Keratinocyte (primary cell): ENCODE data around the gene FOCAD. TPM values are rescaled to one million over a fixed set of nuclear protein-coding genes. Genes with fewer than 3 reads are reported as not detected.

Experiments used
- DNase-seq: peaks from one replicate; pipeline ENCODE4 v3.0.0-alpha.2; 2011; ENCODE audit warnings: low read depth, missing footprints, low spot score
- FAIRE-seq: peaks from 2 replicates; lab custom pipeline; 2011; peaks lifted over from hg19 to GRCh38; lab: Jason Lieb, UNC
- H2AFZ ChIP-seq: 2 replicates; pipeline ENCODE4 v1.6.0; 2012; ENCODE audit warnings: low read length, control low read depth, inconsistent platforms; ENCODE audit not compliant: control insufficient read depth
- H3K27ac ChIP-seq: 2 replicates; pipeline ENCODE4 v1.5.1; 2011; ENCODE audit warnings: low read length; ENCODE audit not compliant: control insufficient read depth, insufficient read depth
- H3K27me3 ChIP-seq: 3 replicates; pipeline ENCODE4 v1.6.0; 2011; ENCODE audit warnings: low read length; ENCODE audit not compliant: control insufficient read depth, insufficient read depth; ENCODE audit errors: extremely low read depth
- H3K36me3 ChIP-seq, 2 experiments: 2 replicates in 1 of 2; 3 replicates in 1 of 2; pipeline ENCODE4 v1.5.1; 2011; ENCODE audit warnings: low read length in 2 of 2, mild to moderate bottlenecking in 1 of 2; ENCODE audit not compliant: control insufficient read depth in 2 of 2, insufficient read depth in 2 of 2; ENCODE audit errors: extremely low read depth in 1 of 2
- H3K4me1 ChIP-seq: 3 replicates; pipeline ENCODE4 v1.5.1; 2011; ENCODE audit warnings: low read length; ENCODE audit not compliant: control insufficient read depth, insufficient read depth; ENCODE audit errors: extremely low read depth
- H3K4me2 ChIP-seq: 3 replicates; pipeline ENCODE4 v1.6.0; 2011; ENCODE audit warnings: low read depth, low read length; ENCODE audit not compliant: control insufficient read depth, insufficient read depth; ENCODE audit errors: extremely low read depth
- H3K4me3 ChIP-seq, 3 experiments: fragments of 200-600 bp in 1 of 3; sonication (generic) in 1 of 3; 2 replicates in 2 of 3; 3 replicates in 1 of 3; pipeline ENCODE4 v1.5.1; 2011 to 2016; ENCODE audit warnings: low read length in 3 of 3, mild to moderate bottlenecking in 3 of 3, control low read depth in 2 of 3, inconsistent platforms in 1 of 3, low read depth in 1 of 3, mixed read lengths in 1 of 3, mixed run types in 1 of 3, moderate library complexity in 1 of 3; ENCODE audit not compliant: control insufficient read depth in 2 of 3, insufficient read depth in 2 of 3; ENCODE audit errors: extremely low read depth in 1 of 3
- H3K79me2 ChIP-seq: 2 replicates; pipeline ENCODE4 v1.6.0; 2012; ENCODE audit warnings: low read length; ENCODE audit not compliant: control insufficient read depth, insufficient read depth
- H3K9ac ChIP-seq: 3 replicates; pipeline ENCODE4 v1.6.0; 2011; ENCODE audit warnings: low read length; ENCODE audit not compliant: control insufficient read depth, insufficient read depth; ENCODE audit errors: extremely low read depth
- H3K9me1 ChIP-seq: 3 replicates; pipeline ENCODE4 v1.6.0; 2011; ENCODE audit warnings: low read length; ENCODE audit not compliant: control insufficient read depth, insufficient read depth; ENCODE audit errors: extremely low read depth
- H3K9me3 ChIP-seq: 2 replicates; pipeline ENCODE4 v1.5.1; 2012; ENCODE audit warnings: low read depth, low read length; ENCODE audit not compliant: control insufficient read depth
- H4K20me1 ChIP-seq: 3 replicates; pipeline ENCODE4 v1.6.0; 2011; ENCODE audit warnings: low read length; ENCODE audit not compliant: control insufficient read depth, insufficient read depth; ENCODE audit errors: extremely low read depth
- EZH2 ChIP-seq: IDR thresholded peaks from one replicate; pipeline ENCODE4 v1.6.1; 2012; ENCODE audit warnings: inconsistent platforms, mild to moderate bottlenecking, low read length, moderate library complexity
- dilution Hi-C: fragments of 300-500 bp; cut with MboI; formaldehyde crosslinking; loops from one replicate; pipeline ENCODE4 v1.7.0; 2020; ENCODE audit warnings: low sequenced_read_pairs; ENCODE audit not compliant: extremely low pct_ligation_motif_present
- polyA plus RNA-seq, 5 experiments: library from polyadenylated mRNA; depleted of rRNA in 3 of 5; stranded (reverse) in 3 of 5; stranded (forward) in 1 of 5; unstranded in 1 of 5; fragments of >200 nt; gene quantifications; 1 replicate in 1 of 5; 2 replicates in 3 of 5; 3 replicates in 1 of 5; pipeline versions ENCODE4 v1.2.1 to v1.2.3, GENCODE V29; 2011 to 2012; ENCODE audit warnings: missing spikeins in 2 of 5, low read depth in 1 of 5, low replicate concordance in 1 of 5
- TF ChIP-seq, protein P1 (sequence below), 3 experiments: IDR thresholded peaks in 1 of 3; conservative IDR thresholded peaks in 1 of 3; optimal IDR thresholded peaks in 1 of 3; 2 replicates in 2 of 3; 3 replicates in 1 of 3; pipeline versions ENCODE3 to v1.5.1; 2011; ENCODE audit warnings: low read length in 3 of 3, mild to moderate bottlenecking in 3 of 3, moderate library complexity in 2 of 3, control low read depth in 1 of 3, inconsistent platforms in 1 of 3; ENCODE audit not compliant: insufficient read depth in 2 of 3; ENCODE audit errors: extremely low read depth in 1 of 3

The FOCAD gene
- polyA plus RNA-seq, 1 donor (not counting 4 experiments of a cell fraction or from before 2014, with no cell fraction given): 33.1 TPM

- no peak overlapping the region for H3K27ac ChIP-seq
- no peak overlapping the region for H2AFZ ChIP-seq
- dilution Hi-C loops: no loop called here
- TF ChIP-seq, protein P1, sequence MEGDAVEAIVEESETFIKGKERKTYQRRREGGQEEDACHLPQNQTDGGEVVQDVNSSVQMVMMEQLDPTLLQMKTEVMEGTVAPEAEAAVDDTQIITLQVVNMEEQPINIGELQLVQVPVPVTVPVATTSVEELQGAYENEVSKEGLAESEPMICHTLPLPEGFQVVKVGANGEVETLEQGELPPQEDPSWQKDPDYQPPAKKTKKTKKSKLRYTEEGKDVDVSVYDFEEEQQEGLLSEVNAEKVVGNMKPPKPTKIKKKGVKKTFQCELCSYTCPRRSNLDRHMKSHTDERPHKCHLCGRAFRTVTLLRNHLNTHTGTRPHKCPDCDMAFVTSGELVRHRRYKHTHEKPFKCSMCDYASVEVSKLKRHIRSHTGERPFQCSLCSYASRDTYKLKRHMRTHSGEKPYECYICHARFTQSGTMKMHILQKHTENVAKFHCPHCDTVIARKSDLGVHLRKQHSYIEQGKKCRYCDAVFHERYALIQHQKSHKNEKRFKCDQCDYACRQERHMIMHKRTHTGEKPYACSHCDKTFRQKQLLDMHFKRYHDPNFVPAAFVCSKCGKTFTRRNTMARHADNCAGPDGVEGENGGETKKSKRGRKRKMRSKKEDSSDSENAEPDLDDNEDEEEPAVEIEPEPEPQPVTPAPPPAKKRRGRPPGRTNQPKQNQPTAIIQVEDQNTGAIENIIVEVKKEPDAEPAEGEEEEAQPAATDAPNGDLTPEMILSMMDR (optimal IDR thresholded peaks at IDR 0.05 in 1 of 3, IDR thresholded peaks at IDR 0.05 in 1 of 3, conservative IDR thresholded peaks at IDR 0.05 in 1 of 3; ENCODE audit: extremely low read depth in 1 of 3, insufficient read depth in 2 of 3, low read length in 3 of 3): no peak
- no peak for TF ChIP-seq EZH2
- no peaks in the 10 kb centered on the region for H3K27me3 ChIP-seq
- H3K4me3 ChIP-seq: no peak overlapping the region
- FAIRE-seq: no peak
- no peak overlapping the region for H3K9ac ChIP-seq
- H3K9me3 ChIP-seq: no peaks in the 10 kb centered on the region
- no peaks in the 10 kb centered on the region for H3K79me2 ChIP-seq
- H3K4me2 ChIP-seq: no peak overlapping the region
- peaks cover 0 to 9% of the 10 kb centered on the region in 2 experiments for H3K36me3 ChIP-seq
- no peaks in the 10 kb centered on the region for H3K9me1 ChIP-seq
- DNase-seq: no peak
- no peaks in the 10 kb centered on the region for H3K4me1 ChIP-seq
- no peaks in the 10 kb centered on the region for H4K20me1 ChIP-seq
Measured at GRCh38 chr9:20948703-20949102, 264.6 kb downstream of the FOCAD start.

DNA sequence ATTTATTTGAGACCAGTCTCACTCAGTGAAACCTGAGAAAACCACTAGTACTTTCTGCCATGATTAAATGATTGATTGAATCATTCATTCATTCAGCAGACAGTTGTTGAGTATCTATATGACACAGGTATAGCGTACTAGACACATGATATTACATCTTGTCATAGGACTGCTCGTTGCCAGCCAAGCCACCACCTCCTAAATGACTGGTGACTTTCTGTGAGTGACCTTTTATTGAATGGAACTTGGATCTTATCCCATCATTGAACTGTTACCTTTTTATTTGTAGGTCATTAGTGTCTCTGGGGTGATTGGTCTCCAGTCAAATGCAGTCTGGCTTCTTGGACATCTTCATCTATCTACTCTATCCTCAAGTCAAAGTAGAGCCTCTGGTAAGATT lies 266.6 kb downstream of the FOCAD start:
- H3K4me1 ChIP-seq: no peaks in the 10 kb centered on the region
- no peaks in the 10 kb centered on the region for H3K9me1 ChIP-seq
- no peaks in the 10 kb centered on the region for H4K20me1 ChIP-seq
- FAIRE-seq (no peak), DNase-seq (no peak)
- no peak overlapping the region for H2AFZ ChIP-seq
- dilution Hi-C loops: no loop called here
- TF ChIP-seq EZH2: no peak
- TF ChIP-seq, protein P1 (optimal IDR thresholded peaks at IDR 0.05 in 1 of 3, IDR thresholded peaks at IDR 0.05 in 1 of 3, conservative IDR thresholded peaks at IDR 0.05 in 1 of 3; ENCODE audit: extremely low read depth in 1 of 3, insufficient read depth in 2 of 3, low read length in 3 of 3): no peak
- peaks cover 0 to 8% of the 10 kb centered on the region in 2 experiments for H3K36me3 ChIP-seq
- no peaks in the 10 kb centered on the region for H3K9me3 ChIP-seq
- no peaks in the 10 kb centered on the region for H3K27me3 ChIP-seq
- H3K9ac ChIP-seq: no peak overlapping the region
- no peak overlapping the region for H3K4me3 ChIP-seq
- no peaks in the 10 kb centered on the region for H3K79me2 ChIP-seq
- H3K27ac ChIP-seq: no peak overlapping the region
- H3K4me2 ChIP-seq: no peak overlapping the region
